SK-N-MC (cell line): ENCODE results near the gene GRIK4.

Source experiments
- EZH2 ChIP-seq: fragments of 200-600 bp; sonication (generic); IDR thresholded peaks from one replicate; pipeline ENCODE4 v1.6.1; 2017; ENCODE audit warnings: antibody characterized with exemption
- FOXP2 ChIP-seq: optimal IDR thresholded peaks from 2 replicates; pipeline ENCODE3; 2011; ENCODE audit warnings: mild to moderate bottlenecking, moderate library complexity; ENCODE audit not compliant: insufficient read depth; ENCODE audit errors: extremely low read length, control extremely low read depth
- POLR2AphosphoS5 ChIP-seq: IDR thresholded peaks from 2 replicates; pipeline ENCODE4 v1.6.1; 2012; ENCODE audit warnings: mild to moderate bottlenecking, low read depth, low read length, borderline replicate concordance

- TF ChIP-seq EZH2 (no peak), POLR2AphosphoS5 (no peak), FOXP2 (no peak)
Measured at GRCh38 chr11:120899720-120900119, 388.2 kb downstream of the GRIK4 start.
